Central memory CD8-positive, alpha-beta T cell (primary cell): ENCODE measurements around the gene SLC7A5.
"Not testable (repeated sequence)": the region's sequence is repeated elsewhere in the genome, so short reads cannot be mapped to it uniquely, and the experiment has no call there.

Experiments used
- ATAC-seq: fragments of 150-1000 bp; cut with Tn5 transposase; replicated peaks from 2 replicates; pipeline ENCODE4 v1.10.0; 2022; ENCODE audit warnings: mild to moderate bottlenecking, moderate FRiP score, moderate number of reproducible peaks; ENCODE audit not compliant: poor library complexity, severe bottlenecking; ENCODE audit errors: extremely low read depth
- DNase-seq, 2 donors: peaks; one replicate each; pipeline ENCODE4 v3.0.0; 2021; ENCODE audit warnings: low spot score in 2 of 2
- H3K27ac Mint-ChIP-seq: one replicate; pipeline ENCODE4 v1.8.0; 2022; ENCODE audit warnings: low read depth, mild to moderate bottlenecking, moderate library complexity, mixed read lengths
- H3K27me3 Mint-ChIP-seq: one replicate; pipeline ENCODE4 v1.8.0; 2022; ENCODE audit warnings: mixed read lengths
- H3K36me3 Mint-ChIP-seq: one replicate; pipeline ENCODE4 v1.8.0; 2022; ENCODE audit warnings: mild to moderate bottlenecking, moderate library complexity, mixed read lengths; ENCODE audit not compliant: insufficient read depth
- H3K4me1 Mint-ChIP-seq: one replicate; pipeline ENCODE4 v1.8.0; 2022; ENCODE audit warnings: mixed read lengths
- H3K4me3 Mint-ChIP-seq: one replicate; pipeline ENCODE4 v1.8.0; 2022; ENCODE audit warnings: mild to moderate bottlenecking, moderate library complexity, mixed read lengths
- H3K9me3 Mint-ChIP-seq: one replicate; pipeline ENCODE4 v1.8.0; 2022; ENCODE audit warnings: mixed read lengths

SLC7A5 gene

DNA sequence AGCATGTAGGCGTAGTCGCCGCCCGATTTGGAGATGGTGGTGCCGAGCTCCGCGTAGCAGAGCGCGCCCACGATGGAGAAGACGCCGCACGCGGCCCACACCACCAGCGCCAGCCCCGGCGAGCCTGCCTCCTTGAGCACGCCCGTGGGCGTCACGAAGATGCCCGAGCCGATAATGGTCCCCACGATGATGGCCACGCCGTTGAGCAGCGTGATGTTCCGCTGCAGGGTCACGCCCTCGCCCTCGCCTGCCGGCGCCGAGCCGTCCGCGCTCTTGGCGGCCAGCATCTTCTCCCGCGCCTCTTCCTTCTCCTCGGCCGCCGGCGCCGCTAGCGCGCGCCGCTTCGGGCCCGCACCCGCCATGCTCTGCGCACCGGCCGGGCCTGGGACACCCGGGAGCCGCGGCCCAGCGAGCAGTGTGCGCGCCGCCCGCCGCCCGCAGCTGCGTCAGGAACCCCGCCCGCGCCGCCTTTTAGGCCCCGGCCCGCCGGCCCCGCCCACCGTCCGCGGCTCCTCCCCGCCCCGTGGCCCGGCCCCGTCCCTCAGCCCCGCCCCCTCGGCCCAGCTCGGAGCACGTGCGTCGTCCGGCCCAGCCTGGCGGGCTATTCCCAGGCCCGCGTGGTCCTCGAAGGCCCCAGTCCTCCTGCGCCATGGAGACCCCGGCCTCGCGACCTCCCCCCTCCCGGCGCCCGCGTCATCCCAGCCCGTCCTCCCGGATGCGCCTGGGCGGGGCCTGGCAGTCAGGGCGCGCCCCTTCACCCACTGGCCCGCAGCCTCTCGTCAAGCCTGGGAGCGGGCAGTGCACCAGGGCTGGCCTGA is at the start of gene SLC7A5:
Gene SLC7A5 (minus strand): TSS at position 447 of the 818 bp plus-strand sequence. CDS start 85 bp downstream, at position 362.
- DNase-seq, result peak; percentile 77 to 87
- not testable (repeated sequence) for H3K9me3 Mint-ChIP-seq, H3K27me3 Mint-ChIP-seq
- Mint-ChIP-seq H3K4me1 (peaks cover 47% of the 10 kb centered on the region), H3K4me3 (peak within 1 kb of the TSS; percentile 98), H3K36me3 (peaks cover 31% of the 10 kb centered on the region), H3K27ac (peak within 1 kb of the TSS; percentile 98)
- ATAC-seq, result peak; percentile 42

- Mint-ChIP-seq H3K4me3 (no peak overlapping the region), H3K27ac (no peak overlapping the region), H3K4me1 (peaks cover 6% of the 10 kb centered on the region), H3K36me3 (peaks cover 2% of the 10 kb centered on the region), H3K27me3 (peaks cover 22% of the 10 kb centered on the region), H3K9me3 (no peaks in the 10 kb centered on the region)
- ATAC-seq (no peak), DNase-seq (no peak)
These were observed 49.0 kb upstream of the SLC7A5 start for GRCh38 chr16:87918338-87918737.

DNA sequence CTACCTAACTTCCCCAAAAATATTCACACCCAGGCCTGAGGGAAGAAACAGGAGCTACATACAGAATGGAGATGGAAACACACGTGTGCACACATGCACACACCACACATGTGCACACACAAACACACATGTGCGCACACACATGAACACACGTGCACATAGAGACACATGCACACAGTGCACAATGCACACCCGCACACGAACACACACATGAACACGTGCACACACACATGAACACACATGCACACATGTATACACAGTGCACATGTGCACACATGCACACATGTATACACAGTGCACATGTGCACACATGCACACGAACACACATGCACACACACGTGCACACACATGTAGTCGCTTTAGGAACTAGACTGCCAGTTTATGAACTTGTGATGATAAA is 48.2 kb upstream of the SLC7A5 start:
- Mint-ChIP-seq H3K4me1 (peaks cover 6% of the 10 kb centered on the region), H3K9me3 (no peaks in the 10 kb centered on the region), H3K36me3 (peaks cover 2% of the 10 kb centered on the region), H3K4me3 (no peak overlapping the region), H3K27ac (no peak overlapping the region), H3K27me3 (peaks cover 28% of the 10 kb centered on the region)
- no peak for DNase-seq
- no peak for ATAC-seq

- Mint-ChIP-seq H3K4me1 (peaks cover 6% of the 10 kb centered on the region), H3K4me3 (no peak overlapping the region), H3K27ac (no peak overlapping the region), H3K36me3 (peaks cover 5% of the 10 kb centered on the region), H3K9me3 (no peaks in the 10 kb centered on the region), H3K27me3 (peaks cover 34% of the 10 kb centered on the region)
- ATAC-seq (no peak), DNase-seq (no peak)
These were observed 45.5 kb upstream of the SLC7A5 start for GRCh38 chr16:87914812-87915211.

GRCh38 chr16:87914021-87914725 is 44.9 kb upstream of the SLC7A5 start:
- not testable (repeated sequence) for H3K27ac Mint-ChIP-seq, DNase-seq, ATAC-seq, H3K9me3 Mint-ChIP-seq, H3K36me3 Mint-ChIP-seq, H3K4me3 Mint-ChIP-seq
- Mint-ChIP-seq H3K4me1 (peaks cover 10% of the 10 kb centered on the region), H3K27me3 (peaks cover 40% of the 10 kb centered on the region)

DNA sequence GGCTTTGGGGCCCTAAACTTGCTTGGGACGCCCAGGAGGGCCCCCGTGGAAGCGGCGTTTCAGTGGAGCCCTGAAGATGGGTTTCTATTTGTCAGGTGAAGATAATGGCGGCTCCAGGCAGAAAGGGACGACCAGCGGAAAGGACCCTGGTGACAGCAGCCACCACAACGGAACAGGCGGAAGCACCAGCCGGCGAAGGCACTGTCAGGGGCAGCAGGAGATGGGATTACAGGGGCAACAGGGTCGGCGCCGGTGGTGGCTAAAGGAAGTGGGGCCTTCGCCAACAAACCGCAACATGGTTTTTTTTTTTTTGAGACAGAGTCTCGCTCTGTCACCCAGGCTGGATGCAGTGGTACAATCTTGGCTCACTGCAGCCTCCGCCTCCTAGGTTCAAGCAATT is 43.4 kb upstream of the SLC7A5 start:
- not testable (repeated sequence) for H3K36me3 Mint-ChIP-seq, H3K4me3 Mint-ChIP-seq, ATAC-seq, H3K9me3 Mint-ChIP-seq, H3K27ac Mint-ChIP-seq, DNase-seq, H3K4me1 Mint-ChIP-seq
- peaks cover 31% of the 10 kb centered on the region for H3K27me3 Mint-ChIP-seq

DNA sequence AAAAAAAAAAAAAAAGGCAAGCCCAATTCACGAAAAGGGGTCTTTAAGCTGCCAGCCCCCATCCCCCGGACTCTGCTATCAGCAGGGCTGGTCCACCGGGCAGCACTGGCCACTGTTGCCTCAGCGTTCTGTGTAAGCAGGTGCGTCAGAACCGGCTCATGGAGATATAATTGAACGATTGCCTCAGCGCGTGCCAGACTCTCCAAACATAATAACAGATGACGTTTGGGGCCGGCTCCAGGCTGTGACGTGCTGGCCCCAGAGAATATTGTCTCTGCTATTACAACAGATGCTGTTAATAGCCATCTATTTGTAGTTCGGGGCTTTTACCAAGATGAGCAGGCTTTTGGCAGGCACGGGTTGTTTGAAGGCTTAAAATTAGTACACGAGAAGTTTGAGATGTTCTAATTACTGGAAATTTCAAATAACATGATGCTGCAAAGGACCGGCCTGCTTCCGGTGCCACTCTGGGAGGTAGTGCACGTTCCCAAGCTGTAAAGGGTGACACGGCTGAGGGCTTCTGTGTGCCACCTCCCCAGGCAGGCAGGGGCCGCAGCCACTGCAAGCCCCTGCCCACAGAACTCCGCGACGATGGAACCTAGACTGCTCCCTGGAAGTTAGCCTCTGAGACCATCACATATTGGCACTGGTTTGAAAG is 41.9 kb upstream of the SLC7A5 start:
- not testable (repeated sequence) for ATAC-seq, H3K9me3 Mint-ChIP-seq, H3K36me3 Mint-ChIP-seq, H3K27ac Mint-ChIP-seq, DNase-seq, H3K4me1 Mint-ChIP-seq, H3K4me3 Mint-ChIP-seq
- peaks cover 31% of the 10 kb centered on the region for H3K27me3 Mint-ChIP-seq

DNA sequence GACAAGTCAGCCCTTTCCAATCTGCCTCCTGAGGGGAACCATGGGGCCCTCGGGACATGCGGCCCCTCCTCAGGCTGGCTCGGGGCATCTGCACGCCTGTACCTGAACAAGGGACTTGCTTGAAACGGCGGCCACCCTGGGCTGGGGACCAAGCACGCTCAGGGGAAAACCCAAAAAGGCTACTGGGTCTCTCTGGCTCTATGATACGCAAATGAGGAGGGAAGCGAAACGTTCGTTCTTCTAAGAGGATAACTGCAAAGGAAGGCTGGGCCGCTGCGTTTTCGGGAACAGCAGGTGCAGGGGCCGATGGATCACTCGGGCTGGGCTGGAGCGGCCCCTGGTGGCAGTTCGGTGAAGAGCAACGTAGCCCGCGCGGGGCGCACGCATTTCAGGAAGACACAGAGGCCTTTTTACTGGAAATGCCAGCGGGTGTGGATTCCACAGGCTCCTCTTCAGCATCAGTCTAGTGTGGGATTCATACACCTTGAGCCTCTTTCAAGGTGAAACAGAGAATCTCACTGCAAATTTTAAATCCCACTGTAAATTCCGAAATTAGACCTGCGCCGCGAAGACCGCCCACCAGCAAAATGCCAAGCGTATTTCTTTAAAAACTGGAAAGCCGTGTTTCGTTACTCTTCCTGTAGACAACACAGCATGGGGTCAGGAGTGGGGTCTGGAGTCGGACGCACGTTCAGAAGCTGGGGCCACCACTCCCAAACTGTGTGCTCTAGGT is 40.1 kb upstream of the SLC7A5 start:
- ATAC-seq (peak; percentile 68), DNase-seq (peak; percentile 69 to 86)
- H3K4me3 Mint-ChIP-seq, H3K4me1 Mint-ChIP-seq, H3K36me3 Mint-ChIP-seq, H3K9me3 Mint-ChIP-seq: not testable (repeated sequence)
- H3K27ac Mint-ChIP-seq, result peak overlapping the region; percentile 38
- peaks cover 31% of the 10 kb centered on the region for H3K27me3 Mint-ChIP-seq

DNA sequence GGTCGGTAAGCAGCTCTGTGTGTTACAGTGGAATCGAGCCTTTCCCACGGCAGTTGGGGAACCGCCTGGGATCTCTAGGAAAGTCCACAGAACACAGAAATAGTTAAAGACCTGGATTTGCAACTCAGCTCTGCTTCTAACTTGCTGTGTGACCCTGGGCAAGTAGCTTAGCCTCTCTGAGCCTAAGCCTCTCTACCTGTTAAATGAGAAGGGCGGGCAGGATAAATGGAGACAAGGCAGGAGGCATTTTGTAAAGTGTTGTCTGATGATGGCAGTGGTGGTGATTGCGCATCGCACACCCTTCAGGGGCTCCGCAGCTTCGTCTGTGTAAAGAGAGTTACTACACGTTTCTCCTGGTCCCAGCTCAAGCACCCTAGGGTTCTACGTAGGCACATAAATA is 38.8 kb upstream of the SLC7A5 start:
- not testable (repeated sequence) for H3K4me3 Mint-ChIP-seq, H3K9me3 Mint-ChIP-seq, H3K36me3 Mint-ChIP-seq, DNase-seq, ATAC-seq, H3K4me1 Mint-ChIP-seq, H3K27ac Mint-ChIP-seq
- peaks cover 21% of the 10 kb centered on the region for H3K27me3 Mint-ChIP-seq

GRCh38 chr16:87905521-87905920 is 36.2 kb upstream of the SLC7A5 start:
- not testable (repeated sequence) for ATAC-seq, H3K4me3 Mint-ChIP-seq, H3K36me3 Mint-ChIP-seq, H3K4me1 Mint-ChIP-seq, H3K9me3 Mint-ChIP-seq, DNase-seq, H3K27me3 Mint-ChIP-seq, H3K27ac Mint-ChIP-seq

GRCh38 chr16:87904963-87905362 is 35.7 kb upstream of the SLC7A5 start:
- not testable (repeated sequence) for H3K27me3 Mint-ChIP-seq, H3K36me3 Mint-ChIP-seq, H3K4me1 Mint-ChIP-seq, H3K4me3 Mint-ChIP-seq, ATAC-seq, H3K27ac Mint-ChIP-seq, DNase-seq, H3K9me3 Mint-ChIP-seq

- not testable (repeated sequence) for DNase-seq, ATAC-seq
- peaks cover 28% of the 10 kb centered on the region for H3K4me1 Mint-ChIP-seq
These were observed 31.2 kb upstream of the SLC7A5 start for GRCh38 chr16:87900489-87900888.

More at GRCh38 chr16:87900489-87900888, 31.2 kb upstream of the SLC7A5 start:
- not testable (repeated sequence) for H3K27me3 Mint-ChIP-seq, H3K9me3 Mint-ChIP-seq, H3K27ac Mint-ChIP-seq, H3K4me3 Mint-ChIP-seq, H3K36me3 Mint-ChIP-seq
